Measurements from ENCODE around the gene ABHD18.

DNA sequence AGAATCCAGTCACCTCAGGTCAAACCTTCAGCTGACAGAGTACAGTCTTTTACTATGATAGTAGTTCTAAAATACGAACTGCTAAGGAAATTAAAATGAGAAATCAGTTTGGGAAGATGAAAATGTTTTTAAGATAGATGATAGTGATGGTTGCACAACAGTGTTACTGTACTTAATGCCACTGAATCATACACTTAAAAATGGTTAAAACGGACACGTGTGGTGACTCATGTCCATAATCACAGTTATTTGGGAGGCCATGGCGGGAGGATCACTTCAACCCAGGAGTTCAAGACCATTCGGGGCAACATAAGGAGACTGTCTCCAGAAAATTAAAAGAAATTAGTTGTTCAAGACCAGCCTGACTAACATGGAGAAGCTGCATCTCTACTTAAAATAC lies 41.4 kb downstream of the ABHD18 start:
- TF ChIP-seq, protein P1, sequence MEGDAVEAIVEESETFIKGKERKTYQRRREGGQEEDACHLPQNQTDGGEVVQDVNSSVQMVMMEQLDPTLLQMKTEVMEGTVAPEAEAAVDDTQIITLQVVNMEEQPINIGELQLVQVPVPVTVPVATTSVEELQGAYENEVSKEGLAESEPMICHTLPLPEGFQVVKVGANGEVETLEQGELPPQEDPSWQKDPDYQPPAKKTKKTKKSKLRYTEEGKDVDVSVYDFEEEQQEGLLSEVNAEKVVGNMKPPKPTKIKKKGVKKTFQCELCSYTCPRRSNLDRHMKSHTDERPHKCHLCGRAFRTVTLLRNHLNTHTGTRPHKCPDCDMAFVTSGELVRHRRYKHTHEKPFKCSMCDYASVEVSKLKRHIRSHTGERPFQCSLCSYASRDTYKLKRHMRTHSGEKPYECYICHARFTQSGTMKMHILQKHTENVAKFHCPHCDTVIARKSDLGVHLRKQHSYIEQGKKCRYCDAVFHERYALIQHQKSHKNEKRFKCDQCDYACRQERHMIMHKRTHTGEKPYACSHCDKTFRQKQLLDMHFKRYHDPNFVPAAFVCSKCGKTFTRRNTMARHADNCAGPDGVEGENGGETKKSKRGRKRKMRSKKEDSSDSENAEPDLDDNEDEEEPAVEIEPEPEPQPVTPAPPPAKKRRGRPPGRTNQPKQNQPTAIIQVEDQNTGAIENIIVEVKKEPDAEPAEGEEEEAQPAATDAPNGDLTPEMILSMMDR (tag by site-specific recombination; IDR thresholded peaks at IDR 0.05): no peak
- TF ChIP-seq, protein P2, sequence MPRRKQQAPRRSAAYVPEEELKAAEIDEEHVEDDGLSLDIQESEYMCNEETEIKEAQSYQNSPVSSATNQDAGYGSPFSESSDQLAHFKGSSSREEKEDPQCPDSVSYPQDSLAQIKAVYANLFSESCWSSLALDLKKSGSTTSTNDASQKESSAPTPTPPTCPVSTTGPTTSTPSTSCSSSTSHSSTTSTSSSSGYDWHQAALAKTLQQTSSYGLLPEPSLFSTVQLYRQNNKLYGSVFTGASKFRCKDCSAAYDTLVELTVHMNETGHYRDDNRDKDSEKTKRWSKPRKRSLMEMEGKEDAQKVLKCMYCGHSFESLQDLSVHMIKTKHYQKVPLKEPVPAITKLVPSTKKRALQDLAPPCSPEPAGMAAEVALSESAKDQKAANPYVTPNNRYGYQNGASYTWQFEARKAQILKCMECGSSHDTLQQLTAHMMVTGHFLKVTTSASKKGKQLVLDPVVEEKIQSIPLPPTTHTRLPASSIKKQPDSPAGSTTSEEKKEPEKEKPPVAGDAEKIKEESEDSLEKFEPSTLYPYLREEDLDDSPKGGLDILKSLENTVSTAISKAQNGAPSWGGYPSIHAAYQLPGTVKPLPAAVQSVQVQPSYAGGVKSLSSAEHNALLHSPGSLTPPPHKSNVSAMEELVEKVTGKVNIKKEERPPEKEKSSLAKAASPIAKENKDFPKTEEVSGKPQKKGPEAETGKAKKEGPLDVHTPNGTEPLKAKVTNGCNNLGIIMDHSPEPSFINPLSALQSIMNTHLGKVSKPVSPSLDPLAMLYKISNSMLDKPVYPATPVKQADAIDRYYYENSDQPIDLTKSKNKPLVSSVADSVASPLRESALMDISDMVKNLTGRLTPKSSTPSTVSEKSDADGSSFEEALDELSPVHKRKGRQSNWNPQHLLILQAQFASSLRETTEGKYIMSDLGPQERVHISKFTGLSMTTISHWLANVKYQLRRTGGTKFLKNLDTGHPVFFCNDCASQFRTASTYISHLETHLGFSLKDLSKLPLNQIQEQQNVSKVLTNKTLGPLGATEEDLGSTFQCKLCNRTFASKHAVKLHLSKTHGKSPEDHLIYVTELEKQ (tag by site-specific recombination; IDR thresholded peaks at IDR 0.05; ENCODE audit: borderline replicate concordance): no peak
- TF ChIP-seq, protein P3, sequence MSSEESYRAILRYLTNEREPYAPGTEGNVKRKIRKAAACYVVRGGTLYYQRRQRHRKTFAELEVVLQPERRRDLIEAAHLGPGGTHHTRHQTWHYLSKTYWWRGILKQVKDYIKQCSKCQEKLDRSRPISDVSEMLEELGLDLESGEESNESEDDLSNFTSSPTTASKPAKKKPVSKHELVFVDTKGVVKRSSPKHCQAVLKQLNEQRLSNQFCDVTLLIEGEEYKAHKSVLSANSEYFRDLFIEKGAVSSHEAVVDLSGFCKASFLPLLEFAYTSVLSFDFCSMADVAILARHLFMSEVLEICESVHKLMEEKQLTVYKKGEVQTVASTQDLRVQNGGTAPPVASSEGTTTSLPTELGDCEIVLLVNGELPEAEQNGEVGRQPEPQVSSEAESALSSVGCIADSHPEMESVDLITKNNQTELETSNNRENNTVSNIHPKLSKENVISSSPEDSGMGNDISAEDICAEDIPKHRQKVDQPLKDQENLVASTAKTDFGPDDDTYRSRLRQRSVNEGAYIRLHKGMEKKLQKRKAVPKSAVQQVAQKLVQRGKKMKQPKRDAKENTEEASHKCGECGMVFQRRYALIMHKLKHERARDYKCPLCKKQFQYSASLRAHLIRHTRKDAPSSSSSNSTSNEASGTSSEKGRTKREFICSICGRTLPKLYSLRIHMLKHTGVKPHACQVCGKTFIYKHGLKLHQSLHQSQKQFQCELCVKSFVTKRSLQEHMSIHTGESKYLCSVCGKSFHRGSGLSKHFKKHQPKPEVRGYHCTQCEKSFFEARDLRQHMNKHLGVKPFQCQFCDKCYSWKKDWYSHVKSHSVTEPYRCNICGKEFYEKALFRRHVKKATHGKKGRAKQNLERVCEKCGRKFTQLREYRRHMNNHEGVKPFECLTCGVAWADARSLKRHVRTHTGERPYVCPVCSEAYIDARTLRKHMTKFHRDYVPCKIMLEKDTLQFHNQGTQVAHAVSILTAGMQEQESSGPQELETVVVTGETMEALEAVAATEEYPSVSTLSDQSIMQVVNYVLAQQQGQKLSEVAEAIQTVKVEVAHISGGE (tag by site-specific recombination; conservative IDR thresholded peaks at IDR 0.05; ENCODE audit: low read depth): no peak

Data from HEK293 (cell line).